ENCODE results near the gene AKAP13. TPM values are rescaled to one million over a fixed set of nuclear protein-coding genes. Genes with fewer than 3 reads are reported as not detected.
"Not testable (repeated sequence)": the region's sequence is repeated elsewhere in the genome, so short reads cannot be mapped to it uniquely, and the experiment has no call there.

AKAP13 gene
- total RNA-seq, 2 donors from 2014 or later: 151 to 159 TPM

- intact Hi-C loops (cut with DNase I, micrococcal nuclease): no loop called here
- ATAC-seq (peak; percentile 83), DNase-seq (no peak)
Observed at GRCh38 chr15:85627213-85627935, 247.0 kb downstream of the AKAP13 start.

- ATAC-seq (no peak), DNase-seq (no peak)
- intact Hi-C loops (cut with DNase I, micrococcal nuclease): no loop called here
Observed at GRCh38 chr15:85630311-85630710, 249.9 kb downstream of the AKAP13 start.

- no peak for DNase-seq
- ATAC-seq: no peak
- intact Hi-C loops (cut with DNase I, micrococcal nuclease): no loop called here
Observed at GRCh38 chr15:85631018-85631417, 250.6 kb downstream of the AKAP13 start.

GRCh38 chr15:85632014-85632413 is 251.6 kb downstream of the AKAP13 start:
- ATAC-seq: peak; percentile 40
- intact Hi-C loops (cut with DNase I, micrococcal nuclease): no loop called here

GRCh38 chr15:85633859-85634258 is 253.5 kb downstream of the AKAP13 start:
- DNase-seq (no peak), ATAC-seq (peak; percentile 15)
- intact Hi-C loops (cut with DNase I, micrococcal nuclease): no loop called here

More at GRCh38 chr15:85632014-85632413, 251.6 kb downstream of the AKAP13 start:
- DNase-seq: no peak

- ATAC-seq (no peak), DNase-seq (no peak)
- intact Hi-C loops (cut with DNase I, micrococcal nuclease): no loop called here
Observed at GRCh38 chr15:85636351-85636750, 255.9 kb downstream of the AKAP13 start.

- peak; percentile 79 for ATAC-seq
- no peak for DNase-seq
- intact Hi-C loops (cut with DNase I, micrococcal nuclease): no loop called here
Observed at GRCh38 chr15:85639752-85640381, 259.5 kb downstream of the AKAP13 start.

GRCh38 chr15:85642065-85642692 is 261.8 kb downstream of the AKAP13 start:
- intact Hi-C loops (cut with DNase I, micrococcal nuclease): no loop called here
- ATAC-seq (no peak), DNase-seq (no peak)

- peak in 1 of 2 donors; percentile 39 for DNase-seq
- no peak for ATAC-seq
- intact Hi-C loops (cut with DNase I, micrococcal nuclease): no loop called here
Observed at GRCh38 chr15:85642693-85643066, 262.3 kb downstream of the AKAP13 start.

GRCh38 chr15:85646538-85647091 is 266.2 kb downstream of the AKAP13 start:
- DNase-seq: no peak
- peak; percentile 37 for ATAC-seq
- intact Hi-C loops (cut with DNase I, micrococcal nuclease): no loop called here

GRCh38 chr15:85649372-85649771 is 269.0 kb downstream of the AKAP13 start:
- ATAC-seq: peak; percentile 16
- intact Hi-C loops (cut with DNase I, micrococcal nuclease): no loop called here
- DNase-seq: no peak

GRCh38 chr15:85651548-85651947 is 271.1 kb downstream of the AKAP13 start:
- ATAC-seq (no peak), DNase-seq (no peak)
- intact Hi-C loops (cut with DNase I, micrococcal nuclease): no loop called here

GRCh38 chr15:85652457-85652856 is 272.1 kb downstream of the AKAP13 start:
- intact Hi-C loops (cut with DNase I, micrococcal nuclease): no loop called here
- DNase-seq: no peak
- no peak for ATAC-seq

- ATAC-seq: no peak
- no peak for DNase-seq
- intact Hi-C loops (cut with DNase I, micrococcal nuclease): no loop called here
Observed at GRCh38 chr15:85657132-85657531, 276.7 kb downstream of the AKAP13 start.

GRCh38 chr15:85658816-85659215 is 278.4 kb downstream of the AKAP13 start:
- ATAC-seq (no peak), DNase-seq (no peak)
- intact Hi-C loops (cut with DNase I, micrococcal nuclease): no loop called here

GRCh38 chr15:85661859-85662258 is 281.5 kb downstream of the AKAP13 start:
- DNase-seq: no peak
- ATAC-seq: no peak
- intact Hi-C loops (cut with DNase I, micrococcal nuclease): no loop called here

- intact Hi-C loops (cut with DNase I, micrococcal nuclease); ATAC-seq; DNase-seq: not testable (repeated sequence)
Observed at GRCh38 chr15:85665677-85666076, 285.3 kb downstream of the AKAP13 start.

GRCh38 chr15:85667491-85668424 is 287.4 kb downstream of the AKAP13 start:
- no peak for DNase-seq
- intact Hi-C loops (cut with DNase I, micrococcal nuclease): no loop called here
- ATAC-seq: peak; percentile 58

GRCh38 chr15:85671156-85671555 is 290.8 kb downstream of the AKAP13 start:
- ATAC-seq (no peak), DNase-seq (no peak)
- intact Hi-C loops (cut with DNase I, micrococcal nuclease): no loop called here
